ENCODE data around the gene CXCR4. TPM values are rescaled to one million over a fixed set of nuclear protein-coding genes. Genes with fewer than 3 reads are reported as not detected.
A peak's percentile ranks its signal among the peaks of the same experiment; 100 is the strongest.

The CXCR4 gene
- total and polyA plus RNA-seq, 10 of the 15 experiments (the other 5 are each of a cell fraction or from before 2014, with no cell fraction given): 31.1 to 749 (median 52.7) TPM

DNA sequence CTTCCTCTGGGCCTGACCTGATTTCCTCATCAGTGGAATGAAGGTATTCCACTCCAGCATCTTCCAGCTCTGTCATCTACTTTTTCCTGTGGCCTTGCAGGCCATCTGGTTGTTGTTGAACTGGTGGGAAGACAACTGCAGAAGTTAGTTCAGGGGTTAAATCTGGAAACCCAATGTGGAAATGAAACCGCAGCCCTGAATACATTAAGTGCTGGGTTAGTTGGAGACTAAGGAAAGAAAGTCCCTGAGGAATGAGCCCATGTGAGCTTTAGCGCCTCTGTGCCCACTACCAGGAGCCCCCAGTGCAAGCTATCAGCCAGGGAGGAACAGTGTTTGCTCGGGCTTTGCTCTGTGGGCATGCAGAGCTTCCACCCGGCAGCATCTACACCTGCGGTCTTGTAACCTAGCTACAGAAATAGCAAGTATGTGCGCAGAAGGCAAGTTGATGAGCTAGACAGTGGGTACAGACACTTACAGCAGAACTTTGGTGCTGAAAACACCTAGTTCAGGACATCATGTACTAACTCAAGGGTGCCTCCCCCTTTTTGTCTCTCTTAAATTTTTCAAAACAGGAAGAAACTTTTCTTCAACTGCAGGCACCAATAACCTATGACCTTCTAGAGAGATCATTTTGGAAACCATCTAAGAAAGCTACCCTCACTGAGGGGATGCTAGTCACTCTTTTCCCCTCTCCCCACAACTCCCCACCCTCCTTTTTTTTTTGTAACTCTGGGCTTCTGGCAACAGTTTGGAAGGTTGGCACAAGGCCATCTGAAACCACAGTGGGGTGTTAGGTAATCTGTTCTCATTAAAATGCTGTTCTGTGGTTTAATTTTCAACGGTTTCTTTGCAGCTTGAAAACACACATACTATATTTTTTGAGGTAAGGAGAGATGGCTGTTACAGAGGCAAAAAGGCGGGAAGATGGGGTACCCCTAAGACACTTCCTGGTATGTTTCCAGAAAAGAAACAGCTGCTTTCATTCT lies 18.3 kb upstream of the CXCR4 start (continued):
- TF ChIP-seq, protein P1, sequence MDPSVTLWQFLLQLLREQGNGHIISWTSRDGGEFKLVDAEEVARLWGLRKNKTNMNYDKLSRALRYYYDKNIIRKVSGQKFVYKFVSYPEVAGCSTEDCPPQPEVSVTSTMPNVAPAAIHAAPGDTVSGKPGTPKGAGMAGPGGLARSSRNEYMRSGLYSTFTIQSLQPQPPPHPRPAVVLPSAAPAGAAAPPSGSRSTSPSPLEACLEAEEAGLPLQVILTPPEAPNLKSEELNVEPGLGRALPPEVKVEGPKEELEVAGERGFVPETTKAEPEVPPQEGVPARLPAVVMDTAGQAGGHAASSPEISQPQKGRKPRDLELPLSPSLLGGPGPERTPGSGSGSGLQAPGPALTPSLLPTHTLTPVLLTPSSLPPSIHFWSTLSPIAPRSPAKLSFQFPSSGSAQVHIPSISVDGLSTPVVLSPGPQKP (IDR thresholded peaks at IDR 0.05; ENCODE audit: low read depth, low read length): no peak
- TF ChIP-seq, protein P2, sequence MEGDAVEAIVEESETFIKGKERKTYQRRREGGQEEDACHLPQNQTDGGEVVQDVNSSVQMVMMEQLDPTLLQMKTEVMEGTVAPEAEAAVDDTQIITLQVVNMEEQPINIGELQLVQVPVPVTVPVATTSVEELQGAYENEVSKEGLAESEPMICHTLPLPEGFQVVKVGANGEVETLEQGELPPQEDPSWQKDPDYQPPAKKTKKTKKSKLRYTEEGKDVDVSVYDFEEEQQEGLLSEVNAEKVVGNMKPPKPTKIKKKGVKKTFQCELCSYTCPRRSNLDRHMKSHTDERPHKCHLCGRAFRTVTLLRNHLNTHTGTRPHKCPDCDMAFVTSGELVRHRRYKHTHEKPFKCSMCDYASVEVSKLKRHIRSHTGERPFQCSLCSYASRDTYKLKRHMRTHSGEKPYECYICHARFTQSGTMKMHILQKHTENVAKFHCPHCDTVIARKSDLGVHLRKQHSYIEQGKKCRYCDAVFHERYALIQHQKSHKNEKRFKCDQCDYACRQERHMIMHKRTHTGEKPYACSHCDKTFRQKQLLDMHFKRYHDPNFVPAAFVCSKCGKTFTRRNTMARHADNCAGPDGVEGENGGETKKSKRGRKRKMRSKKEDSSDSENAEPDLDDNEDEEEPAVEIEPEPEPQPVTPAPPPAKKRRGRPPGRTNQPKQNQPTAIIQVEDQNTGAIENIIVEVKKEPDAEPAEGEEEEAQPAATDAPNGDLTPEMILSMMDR (IDR thresholded peaks at IDR 0.05 in 2 of 3, conservative IDR thresholded peaks at IDR 0.05 in 1 of 3; ENCODE audit: control insufficient read depth in 2 of 3, extremely low read depth in 1 of 3, insufficient read depth in 1 of 3, low read depth in 3 of 3, low read length in 3 of 3): no peak
- peak; percentile 51 for TF ChIP-seq ZNF384 (IDR thresholded peaks at IDR 0.05; ENCODE audit: borderline replicate concordance, low read depth, low read length)
- TF ChIP-seq, protein P3, sequence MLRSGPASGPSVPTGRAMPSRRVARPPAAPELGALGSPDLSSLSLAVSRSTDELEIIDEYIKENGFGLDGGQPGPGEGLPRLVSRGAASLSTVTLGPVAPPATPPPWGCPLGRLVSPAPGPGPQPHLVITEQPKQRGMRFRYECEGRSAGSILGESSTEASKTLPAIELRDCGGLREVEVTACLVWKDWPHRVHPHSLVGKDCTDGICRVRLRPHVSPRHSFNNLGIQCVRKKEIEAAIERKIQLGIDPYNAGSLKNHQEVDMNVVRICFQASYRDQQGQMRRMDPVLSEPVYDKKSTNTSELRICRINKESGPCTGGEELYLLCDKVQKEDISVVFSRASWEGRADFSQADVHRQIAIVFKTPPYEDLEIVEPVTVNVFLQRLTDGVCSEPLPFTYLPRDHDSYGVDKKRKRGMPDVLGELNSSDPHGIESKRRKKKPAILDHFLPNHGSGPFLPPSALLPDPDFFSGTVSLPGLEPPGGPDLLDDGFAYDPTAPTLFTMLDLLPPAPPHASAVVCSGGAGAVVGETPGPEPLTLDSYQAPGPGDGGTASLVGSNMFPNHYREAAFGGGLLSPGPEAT (IDR thresholded peaks at IDR 0.05; ENCODE audit: low read depth): peak; percentile 77
- TF ChIP-seq POU2F2 (IDR thresholded peaks at IDR 0.05; ENCODE audit: borderline replicate concordance, low read depth, low read length): peak; percentile 59; the same call in 1 of the 3 replicates
- peak; percentile 91 for TF ChIP-seq MYB (IDR thresholded peaks at IDR 0.05; ENCODE audit: borderline replicate concordance, low read depth, low read length)
- TF ChIP-seq, protein P4, sequence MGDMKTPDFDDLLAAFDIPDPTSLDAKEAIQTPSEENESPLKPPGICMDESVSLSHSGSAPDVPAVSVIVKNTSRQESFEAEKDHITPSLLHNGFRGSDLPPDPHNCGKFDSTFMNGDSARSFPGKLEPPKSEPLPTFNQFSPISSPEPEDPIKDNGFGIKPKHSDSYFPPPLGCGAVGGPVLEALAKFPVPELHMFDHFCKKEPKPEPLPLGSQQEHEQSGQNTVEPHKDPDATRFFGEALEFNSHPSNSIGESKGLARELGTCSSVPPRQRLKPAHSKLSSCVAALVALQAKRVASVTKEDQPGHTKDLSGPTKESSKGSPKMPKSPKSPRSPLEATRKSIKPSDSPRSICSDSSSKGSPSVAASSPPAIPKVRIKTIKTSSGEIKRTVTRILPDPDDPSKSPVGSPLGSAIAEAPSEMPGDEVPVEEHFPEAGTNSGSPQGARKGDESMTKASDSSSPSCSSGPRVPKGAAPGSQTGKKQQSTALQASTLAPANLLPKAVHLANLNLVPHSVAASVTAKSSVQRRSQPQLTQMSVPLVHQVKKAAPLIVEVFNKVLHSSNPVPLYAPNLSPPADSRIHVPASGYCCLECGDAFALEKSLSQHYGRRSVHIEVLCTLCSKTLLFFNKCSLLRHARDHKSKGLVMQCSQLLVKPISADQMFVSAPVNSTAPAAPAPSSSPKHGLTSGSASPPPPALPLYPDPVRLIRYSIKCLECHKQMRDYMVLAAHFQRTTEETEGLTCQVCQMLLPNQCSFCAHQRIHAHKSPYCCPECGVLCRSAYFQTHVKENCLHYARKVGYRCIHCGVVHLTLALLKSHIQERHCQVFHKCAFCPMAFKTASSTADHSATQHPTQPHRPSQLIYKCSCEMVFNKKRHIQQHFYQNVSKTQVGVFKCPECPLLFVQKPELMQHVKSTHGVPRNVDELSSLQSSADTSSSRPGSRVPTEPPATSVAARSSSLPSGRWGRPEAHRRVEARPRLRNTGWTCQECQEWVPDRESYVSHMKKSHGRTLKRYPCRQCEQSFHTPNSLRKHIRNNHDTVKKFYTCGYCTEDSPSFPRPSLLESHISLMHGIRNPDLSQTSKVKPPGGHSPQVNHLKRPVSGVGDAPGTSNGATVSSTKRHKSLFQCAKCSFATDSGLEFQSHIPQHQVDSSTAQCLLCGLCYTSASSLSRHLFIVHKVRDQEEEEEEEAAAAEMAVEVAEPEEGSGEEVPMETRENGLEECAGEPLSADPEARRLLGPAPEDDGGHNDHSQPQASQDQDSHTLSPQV (IDR thresholded peaks at IDR 0.05): 0 out of 2 replicates have a peak, but pooled peaks have one; percentile 2
- TF ChIP-seq IKZF2 (IDR thresholded peaks at IDR 0.05): peak; percentile 72 to 77
- 0 out of 2 replicates have a peak, but pooled peaks have one; percentile 13 for TF ChIP-seq TBL1XR1 (IDR thresholded peaks at IDR 0.05; ENCODE audit: low read depth, low read length)
- TF ChIP-seq BCL11A (IDR thresholded peaks at IDR 0.05; ENCODE audit: low read depth, low read length): peak; percentile 51; the same call in 1 of the 2 replicates
- peak; percentile 54; the same call in 1 of the 2 replicates for TF ChIP-seq TCF12 (IDR thresholded peaks at IDR 0.05; ENCODE audit: low read depth, low read length)
- TF ChIP-seq POLR2AphosphoS2 (IDR thresholded peaks at IDR 0.05; ENCODE audit: low read depth, low read length): no peak
- TF ChIP-seq, protein P5, sequence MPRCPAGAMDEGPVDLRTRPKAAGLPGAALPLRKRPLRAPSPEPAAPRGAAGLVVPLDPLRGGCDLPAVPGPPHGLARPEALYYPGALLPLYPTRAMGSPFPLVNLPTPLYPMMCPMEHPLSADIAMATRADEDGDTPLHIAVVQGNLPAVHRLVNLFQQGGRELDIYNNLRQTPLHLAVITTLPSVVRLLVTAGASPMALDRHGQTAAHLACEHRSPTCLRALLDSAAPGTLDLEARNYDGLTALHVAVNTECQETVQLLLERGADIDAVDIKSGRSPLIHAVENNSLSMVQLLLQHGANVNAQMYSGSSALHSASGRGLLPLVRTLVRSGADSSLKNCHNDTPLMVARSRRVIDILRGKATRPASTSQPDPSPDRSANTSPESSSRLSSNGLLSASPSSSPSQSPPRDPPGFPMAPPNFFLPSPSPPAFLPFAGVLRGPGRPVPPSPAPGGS (IDR thresholded peaks at IDR 0.05; ENCODE audit: borderline replicate concordance, insufficient read depth, low read depth, low read length, poor library complexity, severe bottlenecking): no peak

Data from GM12878 (cell line).